Pancreas (tissue), 10 donors: Measurements from ENCODE around the gene NFIX. TPM values are rescaled to one million over a fixed set of nuclear protein-coding genes. Genes with fewer than 3 reads are reported as not detected.

ENCODE experiments used
- ATAC-seq, 4 donors: fragments of 200-7000 bp; cut with Tn5 transposase; one replicate each; pipeline versions ENCODE4 v1.8.0 to v1.9.1; 2020; ENCODE audit warnings: mild to moderate bottlenecking in 4 of 4, moderate library complexity in 4 of 4
- DNase-seq, 6 donors: peaks; one replicate each; pipeline ENCODE4 v3.0.0-alpha.2; 2020
- FAIRE-seq: peaks from 2 replicates; lab custom pipeline; 2012; peaks lifted over from hg19 to GRCh38; lab: Jason Lieb, UNC
- H3K27ac ChIP-seq, 4 donors: fragments of 200-600 bp; sonication (generic); 1 replicate in 3 of 4; 2 replicates in 1 of 4; pipeline versions ENCODE4 v1.5.0 to v1.8.0; 2020
- H3K27me3 ChIP-seq, 4 donors: fragments of 200-600 bp; one replicate each; pipeline ENCODE4 v1.8.0; 2021
- H3K36me3 ChIP-seq, 3 donors: fragments of 200-600 bp; sonication (generic) in 1 of 3; one replicate each; pipeline versions ENCODE4 v1.5.0 to v1.8.0; 2020 to 2021
- H3K4me1 ChIP-seq, 3 donors: fragments of 200-600 bp; one replicate each; pipeline ENCODE4 v1.8.0; 2021
- H3K4me3 ChIP-seq, 4 donors: fragments of 200-600 bp; sonication (generic) in 2 of 4; one replicate each; pipeline versions ENCODE4 v1.5.0 to v1.8.0; 2020 to 2021
- H3K9me3 ChIP-seq, 4 donors: fragments of 200-600 bp; one replicate each; pipeline ENCODE4 v1.8.0; 2021
- WGBS, 2 donors: extraction: QIAGEN DNeasy Blood & Tissue Kit; methylation state at CpG; one replicate each; pipeline ENCODE4 v1.1.7; 2013; 5-methylcytosine and 5-hydroxymethylcytosine counted together
- intact Hi-C, 3 donors: fragments of 100-400 bp; cut with DNase I; formaldehyde crosslinking; loops; one replicate each; pipeline versions ENCODE4 v1.11.1 to v1.14.2; 2022
- polyA plus RNA-seq, 2 donors: library from polyadenylated mRNA; stranded (reverse); fragments of 200-250 nt; gene quantifications; one replicate each; pipeline ENCODE4 v1.2.3, GENCODE V29; 2013
- total RNA-seq, 6 donors: library from RNA; stranded (reverse); fragmentation: NEBNext Ultra II Directional in 4 of 6; extraction: Animal tissue kit (Norgen Biotek cat#: 25700) in 4 of 6; gene quantifications; one replicate each; pipeline versions ENCODE4 v1.2.1 to v1.2.4, GENCODE V29; 2021 to 2023
- TF ChIP-seq, protein P1 (sequence below), 4 donors: fragments of 200-600 bp; sonication (generic) in 3 of 4; IDR thresholded peaks; one replicate each; pipeline versions ENCODE4 v1.5.0 to v1.8.0; 2021; ENCODE audit warnings: antibody characterized with exemption in 4 of 4
- donor health status: healthy with polysubstance abuse.
- donor health status: DM: no; HTN: no; CAD: no; lungs with moderate emphysema.
- donor health status: DM: no; HTN: no; CAD: no.
- donor health status: control.
- donor health status: control.
- donor health status: Bipolar disorder and iron deficiency.
- donor health status: DM: yes; HTN: yes; CAD: no.
- donor health status: DM: no; HTN: no; CAD: no.
- donor health status: DM: no; HTN: no; CAD: no.
- donor health status: DM: yes; HTN: yes; CAD: no.

NFIX gene
- total and polyA plus RNA-seq, 8 donors = 8.3 to 45.1 (median 32.7) TPM

GRCh38 chr19:13063461-13064091, 68.3 kb downstream of the NFIX start:
- peaks cover 3 to 15% (median 6%) of the 10 kb centered on the region in 3 donors for H3K4me1 ChIP-seq
- ATAC-seq = no peak
- intact Hi-C loops = loop anchor here in 2 of 3 donors (5.0 to 10.0 kb wide), 2 partner anchors 79 to 81 kb away; no protein-coding TSS in a partner anchor
- H3K27me3 ChIP-seq = no peaks in the 10 kb centered on the region
- WGBS, 2 donors = 83 to 87% methylated on average over 5 of the region's 5 CpGs
- FAIRE-seq = no peak
- no peak overlapping the region for H3K27ac ChIP-seq
- no peak for DNase-seq
- TF ChIP-seq, protein P1, sequence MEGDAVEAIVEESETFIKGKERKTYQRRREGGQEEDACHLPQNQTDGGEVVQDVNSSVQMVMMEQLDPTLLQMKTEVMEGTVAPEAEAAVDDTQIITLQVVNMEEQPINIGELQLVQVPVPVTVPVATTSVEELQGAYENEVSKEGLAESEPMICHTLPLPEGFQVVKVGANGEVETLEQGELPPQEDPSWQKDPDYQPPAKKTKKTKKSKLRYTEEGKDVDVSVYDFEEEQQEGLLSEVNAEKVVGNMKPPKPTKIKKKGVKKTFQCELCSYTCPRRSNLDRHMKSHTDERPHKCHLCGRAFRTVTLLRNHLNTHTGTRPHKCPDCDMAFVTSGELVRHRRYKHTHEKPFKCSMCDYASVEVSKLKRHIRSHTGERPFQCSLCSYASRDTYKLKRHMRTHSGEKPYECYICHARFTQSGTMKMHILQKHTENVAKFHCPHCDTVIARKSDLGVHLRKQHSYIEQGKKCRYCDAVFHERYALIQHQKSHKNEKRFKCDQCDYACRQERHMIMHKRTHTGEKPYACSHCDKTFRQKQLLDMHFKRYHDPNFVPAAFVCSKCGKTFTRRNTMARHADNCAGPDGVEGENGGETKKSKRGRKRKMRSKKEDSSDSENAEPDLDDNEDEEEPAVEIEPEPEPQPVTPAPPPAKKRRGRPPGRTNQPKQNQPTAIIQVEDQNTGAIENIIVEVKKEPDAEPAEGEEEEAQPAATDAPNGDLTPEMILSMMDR (IDR thresholded peaks at IDR 0.05) = no peak
- H3K36me3 ChIP-seq = no peaks in the 10 kb centered on the region
- no peak overlapping the region for H3K4me3 ChIP-seq
- no peaks in the 10 kb centered on the region for H3K9me3 ChIP-seq

GRCh38 chr19:13064092-13064489, 68.8 kb downstream of the NFIX start:
- Histone ChIP-seq H3K4me1 (peaks cover 8 to 18% (median 8%) of the 10 kb centered on the region in 3 donors), H3K4me3 (no peak overlapping the region), H3K9me3 (no peaks in the 10 kb centered on the region), H3K27ac (no peak overlapping the region), H3K27me3 (no peaks in the 10 kb centered on the region), H3K36me3 (no peaks in the 10 kb centered on the region)
- no peak for DNase-seq
- FAIRE-seq = no peak
- 62 to 69% methylated on average over 4 to 6 of the region's 6 CpGs for WGBS, 2 donors
- intact Hi-C loops = loop anchor here in 2 of 3 donors (5.0 to 10.0 kb wide), 2 partner anchors 79 to 82 kb away; no protein-coding TSS in a partner anchor
- TF ChIP-seq, protein P1 (IDR thresholded peaks at IDR 0.05) = no peak
- no peak for ATAC-seq

GRCh38 chr19:13066226-13066625, 71.0 kb downstream of the NFIX start:
- Histone ChIP-seq H3K36me3 (no peaks in the 10 kb centered on the region), H3K27ac (no peak overlapping the region), H3K4me3 (no peak overlapping the region), H3K9me3 (no peaks in the 10 kb centered on the region), H3K27me3 (no peaks in the 10 kb centered on the region), H3K4me1 (peaks cover 14 to 23% (median 20%) of the 10 kb centered on the region in 3 donors)
- TF ChIP-seq, protein P1 (IDR thresholded peaks at IDR 0.05) = no peak
- WGBS, 2 donors = 88 to 94% methylated on average over 5 of the region's 5 CpGs
- no peak for FAIRE-seq
- intact Hi-C loops = loop anchor here in 1 of 3 donors (10.0 kb wide), 1 partner anchor 81 kb away; no protein-coding TSS in a partner anchor
- no peak for ATAC-seq
- no peak for DNase-seq

- no peak for ATAC-seq
Observed at GRCh38 chr19:13066933-13067807, 71.9 kb downstream of the NFIX start.

More at GRCh38 chr19:13066933-13067807, 71.9 kb downstream of the NFIX start:
- DNase-seq = no peak
- 84% methylated on average over 17 of the region's 17 CpGs for WGBS, 2 donors
- no peak overlapping the region for H3K4me3 ChIP-seq
- no peak for FAIRE-seq
- no peak overlapping the region for H3K27ac ChIP-seq
- TF ChIP-seq, protein P1 (IDR thresholded peaks at IDR 0.05) = no peak
- no peaks in the 10 kb centered on the region for H3K9me3 ChIP-seq
- intact Hi-C loops = loop anchor here in 1 of 3 donors (10.0 kb wide), 1 partner anchor 82 kb away; no protein-coding TSS in a partner anchor
- H3K36me3 ChIP-seq = no peaks in the 10 kb centered on the region
- H3K27me3 ChIP-seq = no peaks in the 10 kb centered on the region
- peaks cover 14 to 20% (median 14%) of the 10 kb centered on the region in 3 donors for H3K4me1 ChIP-seq
